Activated CD8-positive, alpha-beta memory T cell treated with anti-CD3 and anti-CD28 coated beads for 1 hour (primary cell): ENCODE measurements around the gene MPPED2.

Source experiments
- DNase-seq, 2 donors: peaks; one replicate each; pipeline ENCODE4 v3.0.0-alpha.2; 2020; ENCODE audit warnings: low read depth in 1 of 2; ENCODE audit errors: extremely low read depth in 1 of 2

The MPPED2 gene

GRCh38 chr11:30535818-30536217 lies 50.3 kb downstream of the MPPED2 start:
- no peak for DNase-seq

DNA sequence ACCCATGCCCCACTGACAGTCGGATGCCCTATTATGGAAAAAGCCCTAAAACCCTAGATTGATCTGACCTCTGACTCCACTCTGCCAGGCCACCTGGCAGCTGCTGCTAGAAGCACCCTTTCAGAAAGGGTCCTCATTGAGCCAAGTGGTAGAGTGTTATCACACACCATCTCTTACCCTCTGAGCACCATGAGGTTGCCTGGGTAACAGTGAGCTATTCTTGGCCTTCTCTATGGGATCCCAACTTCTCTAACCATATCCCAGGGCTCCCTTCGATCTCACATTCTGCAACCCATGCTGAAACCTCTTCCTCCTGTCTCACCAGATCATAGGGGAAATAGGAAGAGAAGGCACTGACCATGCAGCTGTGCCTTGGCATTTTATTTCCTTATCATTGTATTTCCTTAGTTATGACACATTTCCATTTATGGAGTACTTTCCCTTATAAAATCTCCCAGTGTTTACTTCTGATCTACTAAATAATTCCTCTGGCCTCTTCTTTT lies 52.7 kb downstream of the MPPED2 start:
- DNase-seq = no peak

DNA sequence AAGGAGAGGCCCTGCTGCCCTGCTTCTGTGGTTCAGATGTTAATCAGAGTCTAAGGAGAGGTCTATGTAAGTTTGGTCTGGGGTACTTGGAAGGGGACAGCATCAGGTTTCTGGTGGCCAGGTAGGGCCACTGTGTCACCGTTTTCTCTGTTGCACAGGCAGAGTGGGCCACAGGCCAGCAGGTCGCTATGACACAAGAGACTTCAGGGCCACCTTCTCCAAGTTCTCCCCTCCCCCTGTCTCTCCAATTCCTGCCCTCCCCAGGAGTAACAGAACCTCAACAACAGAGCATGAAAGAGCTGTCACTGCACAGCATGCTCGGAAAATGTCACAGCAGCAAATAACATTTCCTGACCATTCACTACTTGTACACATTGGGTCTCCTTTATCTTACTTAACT lies 58.6 kb downstream of the MPPED2 start:
- DNase-seq = no peak

- DNase-seq = no peak
These were observed 59.6 kb downstream of the MPPED2 start for GRCh38 chr11:30526558-30526957.

DNA sequence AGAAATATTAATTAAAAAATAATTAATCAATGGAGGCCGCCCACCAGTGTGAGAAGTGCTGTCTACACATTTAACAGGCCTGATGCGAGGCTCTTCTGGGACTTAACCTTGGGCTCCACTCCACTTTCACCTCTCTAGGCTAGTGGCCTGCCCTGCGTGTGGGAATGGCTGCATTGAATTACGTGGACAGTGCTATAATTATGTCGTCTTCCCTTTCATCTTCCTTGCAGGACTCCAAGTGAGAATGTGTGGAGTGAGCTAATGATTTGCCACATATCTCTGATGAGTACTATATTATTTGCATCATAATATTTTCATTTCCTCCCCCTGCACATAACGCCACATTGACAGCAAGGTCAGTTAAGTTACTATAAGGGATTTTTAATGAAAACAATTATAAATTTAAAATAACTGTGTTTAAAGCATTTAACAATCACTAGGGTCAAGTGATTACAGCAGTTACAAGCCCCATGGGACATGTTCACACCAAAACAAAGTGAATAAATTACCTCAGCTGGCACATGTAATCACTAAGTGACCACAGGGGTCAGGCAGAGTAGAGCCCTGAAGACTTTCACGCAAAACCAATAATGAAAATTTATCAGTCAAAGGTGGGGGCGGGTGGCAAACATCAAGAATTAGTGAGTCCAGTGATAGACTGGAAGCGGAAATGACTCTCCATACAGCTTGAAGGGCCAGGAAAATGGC lies 63.5 kb downstream of the MPPED2 start:
- DNase-seq = no peak

GRCh38 chr11:30521297-30522071 lies 64.7 kb downstream of the MPPED2 start:
- no peak for DNase-seq

- DNase-seq = no peak
These were observed 73.1 kb downstream of the MPPED2 start for GRCh38 chr11:30513087-30513486.

GRCh38 chr11:30511408-30511807 lies 74.7 kb downstream of the MPPED2 start:
- no peak for DNase-seq

- no peak for DNase-seq
These were observed 75.4 kb downstream of the MPPED2 start for GRCh38 chr11:30510750-30511149.

DNA sequence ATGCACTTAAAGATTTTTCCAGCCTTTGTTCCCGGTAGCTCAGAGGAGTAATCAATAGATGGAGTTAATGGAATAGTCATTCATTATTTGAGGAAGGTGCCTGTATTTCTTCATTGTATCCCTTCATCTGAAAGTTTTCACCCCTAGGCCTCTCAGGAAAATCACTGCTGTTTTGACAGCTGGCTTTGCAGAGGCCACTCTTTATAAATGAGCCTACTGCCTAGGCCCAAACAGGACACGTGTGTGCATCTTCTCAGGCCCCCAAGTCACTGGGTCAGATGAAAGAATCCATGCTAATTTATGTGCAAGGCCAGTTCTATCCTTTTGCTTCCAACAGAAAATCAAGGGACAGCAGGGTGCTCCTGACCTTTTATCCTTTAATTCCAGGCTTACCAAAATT lies 76.8 kb downstream of the MPPED2 start:
- DNase-seq = no peak

DNA sequence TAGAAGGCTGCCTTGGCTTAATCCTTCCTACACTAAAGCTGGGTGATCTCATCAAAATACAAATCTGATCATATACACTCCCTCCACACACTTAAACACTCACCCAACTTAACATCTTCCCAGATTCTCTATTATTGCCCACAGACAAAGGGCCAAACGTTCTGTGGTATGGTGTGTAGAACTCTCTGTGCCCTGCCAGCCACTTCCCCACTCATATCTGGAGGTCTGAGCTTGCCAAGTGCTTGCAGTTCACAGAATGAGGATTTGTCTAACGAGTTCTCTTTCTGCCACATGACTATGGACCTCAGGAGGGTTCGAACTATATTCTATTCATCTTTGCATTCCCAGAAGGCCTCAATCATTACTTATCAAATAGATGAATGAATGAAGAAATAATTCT lies 77.6 kb downstream of the MPPED2 start:
- DNase-seq = no peak

DNA sequence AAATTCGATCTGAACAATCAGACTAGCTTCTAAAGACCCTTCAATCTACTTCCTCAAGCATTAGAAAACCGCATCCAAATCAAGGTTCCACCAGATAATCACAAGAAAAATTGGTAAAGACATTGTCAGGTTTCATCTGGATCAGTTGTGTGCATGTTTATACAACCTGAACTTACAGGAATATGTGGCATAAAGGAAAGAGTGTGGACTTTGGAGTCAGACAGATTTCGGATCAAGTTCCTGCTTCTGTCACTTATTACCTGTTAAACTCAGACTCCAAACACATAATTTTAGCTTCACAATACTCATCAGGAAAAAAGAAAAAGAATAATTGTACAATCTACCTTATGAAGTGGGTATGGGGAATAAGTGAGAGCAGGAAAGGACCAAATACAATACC lies 80.5 kb downstream of the MPPED2 start:
- no peak for DNase-seq

DNA sequence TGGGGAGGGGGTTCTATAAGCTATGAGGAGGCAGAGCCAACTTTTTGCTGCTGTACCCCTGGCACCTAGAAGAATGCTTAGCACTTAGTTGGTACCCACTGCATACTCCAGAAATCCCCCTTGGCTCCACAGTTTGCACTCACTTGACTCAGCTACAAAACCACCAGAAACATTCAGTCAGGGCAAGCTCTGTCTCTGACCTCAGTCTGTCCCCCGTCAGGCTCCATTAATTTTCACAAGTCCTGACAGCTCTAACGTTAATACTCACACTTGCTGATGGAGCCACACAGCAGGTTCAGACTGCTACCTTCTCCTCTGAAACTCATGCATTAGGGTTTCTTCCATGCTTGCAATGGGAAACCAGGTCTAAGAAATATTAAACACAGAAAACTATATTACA lies 81.7 kb downstream of the MPPED2 start:
- DNase-seq = no peak

DNA sequence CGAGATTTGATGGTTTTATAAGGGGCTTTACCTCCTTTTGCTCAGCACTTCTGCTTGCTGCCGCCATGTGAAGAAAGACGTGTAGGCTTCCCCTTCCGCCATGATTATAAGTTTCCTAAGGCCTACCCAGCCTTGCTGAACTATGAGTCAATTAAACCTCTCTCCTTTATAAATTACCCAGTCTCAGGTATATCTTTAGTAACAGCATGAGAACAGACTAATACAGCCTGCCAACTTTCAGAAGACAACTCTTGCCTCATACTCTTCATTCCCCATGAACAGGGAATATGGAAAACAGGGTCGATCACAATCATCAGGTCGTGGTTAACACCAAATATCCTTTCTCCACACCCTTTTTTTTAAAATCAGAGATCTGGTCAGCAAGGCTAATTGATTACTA lies 83.0 kb downstream of the MPPED2 start:
- no peak for DNase-seq

DNA sequence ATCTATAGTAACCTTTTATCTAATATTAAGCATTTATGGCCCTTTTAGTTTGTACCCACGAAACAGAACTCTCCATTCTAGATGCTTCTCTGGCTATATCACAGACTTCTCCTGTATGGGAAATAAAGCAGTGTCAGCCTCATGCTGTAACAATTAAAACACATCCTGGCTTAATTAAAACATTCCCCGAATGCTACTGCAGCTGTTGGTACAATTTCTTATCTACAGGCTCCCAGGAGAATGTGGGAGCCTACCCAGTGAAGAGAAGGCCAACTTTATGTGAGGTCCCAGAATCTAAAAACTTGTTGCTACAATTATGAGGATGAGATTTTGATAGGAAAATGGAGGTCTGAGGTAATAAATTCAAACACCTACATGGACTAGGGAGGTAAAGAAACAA lies 83.8 kb downstream of the MPPED2 start:
- DNase-seq = no peak

- DNase-seq = no peak
These were observed 84.4 kb downstream of the MPPED2 start for GRCh38 chr11:30501744-30502143.

- no peak for DNase-seq
These were observed 86.2 kb downstream of the MPPED2 start for GRCh38 chr11:30499940-30500339.

DNA sequence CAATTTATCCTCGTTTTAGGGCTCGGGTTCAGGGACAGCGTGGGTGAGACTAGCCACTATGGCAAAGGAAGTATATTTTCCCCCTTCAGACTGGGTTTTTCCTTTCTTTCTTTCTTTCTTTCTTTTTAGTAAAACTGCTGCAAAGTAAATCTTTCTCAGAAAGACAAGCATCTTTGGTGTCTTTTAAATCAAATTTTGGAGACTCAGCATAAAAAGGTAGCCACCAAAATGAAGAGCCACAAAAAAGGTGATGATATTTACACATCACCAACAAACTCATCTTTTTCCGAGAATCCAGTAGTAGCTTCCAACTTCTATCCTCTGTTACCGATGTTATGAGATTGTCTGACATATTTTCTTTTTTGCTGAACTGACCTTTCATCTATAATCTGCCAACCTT lies 88.6 kb downstream of the MPPED2 start:
- no peak for DNase-seq

- no peak for DNase-seq
These were observed 89.2 kb downstream of the MPPED2 start for GRCh38 chr11:30496935-30497334.

DNA sequence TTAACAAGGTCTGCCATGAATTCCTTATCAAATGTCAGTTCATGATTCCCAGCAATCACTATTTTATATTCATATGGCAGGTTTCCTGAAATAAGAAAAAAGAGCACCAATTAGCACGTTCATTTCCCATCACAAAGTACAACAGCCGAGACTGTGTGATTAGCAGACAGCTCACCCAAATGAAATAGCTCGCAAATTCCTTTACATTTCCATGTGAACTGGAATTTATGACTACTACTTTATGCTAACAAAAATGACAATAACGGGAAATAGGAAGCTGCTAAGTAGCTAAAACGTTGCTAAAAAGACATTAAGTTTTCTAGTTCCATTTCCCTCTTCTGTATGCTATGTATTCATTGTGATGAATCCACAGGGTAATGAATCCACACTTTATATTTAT lies 90.7 kb downstream of the MPPED2 start:
- no peak for DNase-seq

DNA sequence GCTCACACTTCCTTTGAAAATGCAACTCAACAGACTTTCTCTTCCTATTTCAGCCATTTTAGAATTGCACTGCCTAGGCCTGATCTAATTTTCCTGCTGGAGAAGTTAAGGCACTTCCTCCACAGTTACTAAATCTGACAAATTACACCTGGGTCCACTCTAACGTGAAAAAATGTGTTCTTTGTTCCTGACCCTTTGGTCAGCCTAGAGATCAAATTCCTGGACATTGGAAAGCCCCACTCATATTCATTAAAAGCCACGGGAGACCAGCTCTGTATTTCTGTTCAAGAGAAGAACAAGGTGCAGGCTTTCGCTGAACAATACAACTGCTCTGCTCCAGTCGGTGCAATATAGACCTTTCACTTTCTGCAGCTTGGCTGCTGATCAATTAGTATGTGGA lies 96.6 kb downstream of the MPPED2 start:
- DNase-seq = no peak

DNA sequence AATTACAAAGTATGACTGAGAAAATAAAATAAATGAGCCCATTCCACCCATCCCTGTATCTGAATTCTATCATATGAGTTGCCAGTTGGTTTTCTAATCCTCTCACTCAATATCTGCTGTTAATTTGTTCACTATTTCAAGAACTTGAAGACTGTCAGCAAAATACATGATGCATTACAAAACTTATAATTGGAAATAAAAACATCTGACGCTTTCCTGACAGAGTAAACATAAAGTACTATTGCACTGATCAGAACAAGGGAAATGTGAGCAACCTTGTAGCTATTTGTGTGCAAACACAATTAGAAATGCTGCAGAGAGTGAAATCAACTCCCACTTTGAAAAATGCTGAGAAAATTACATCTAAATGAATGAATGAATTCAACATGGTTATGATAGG lies 97.1 kb downstream of the MPPED2 start:
- no peak for DNase-seq
